ENCODE data around the gene PKD1L1. TPM values are rescaled to one million over a fixed set of nuclear protein-coding genes. Genes with fewer than 3 reads are reported as not detected.

PKD1L1 gene
- total RNA-seq, 4 donors from 2014 or later: 0.07 to 1.7 (median 0.98) TPM

DNA sequence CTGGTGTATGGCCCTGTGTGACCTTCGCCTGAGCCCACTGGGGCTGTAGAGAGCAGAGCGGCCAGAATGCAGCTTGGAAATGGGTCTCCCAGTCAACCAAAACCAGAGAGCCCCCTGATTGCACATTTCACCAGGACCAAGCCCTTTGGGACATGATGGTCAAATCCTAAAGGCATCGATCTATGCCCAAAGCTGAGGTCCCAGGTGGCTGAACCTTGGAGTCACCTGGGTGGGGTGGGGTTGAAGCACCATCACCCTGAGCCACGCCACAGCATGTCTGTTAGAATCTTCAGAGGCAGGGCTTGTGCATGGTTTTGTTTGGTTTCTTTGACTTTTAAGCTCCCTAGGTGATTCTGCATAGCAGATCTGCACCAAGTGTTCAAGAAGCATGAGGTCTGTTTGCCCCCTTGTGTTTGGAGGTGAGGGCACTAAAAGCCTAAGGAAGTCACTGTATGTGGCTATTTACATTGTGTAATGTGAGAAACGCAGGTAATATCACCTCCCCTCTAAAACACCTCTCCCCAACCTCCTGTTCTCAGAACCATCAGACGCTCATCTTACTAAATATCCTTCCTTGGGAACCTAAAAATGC, 9.6 kb downstream of the PKD1L1 start:
- H3K27ac ChIP-seq: no peak overlapping the region
- H3K9me3 ChIP-seq: no peaks in the 10 kb centered on the region
- TF ChIP-seq, protein P1, sequence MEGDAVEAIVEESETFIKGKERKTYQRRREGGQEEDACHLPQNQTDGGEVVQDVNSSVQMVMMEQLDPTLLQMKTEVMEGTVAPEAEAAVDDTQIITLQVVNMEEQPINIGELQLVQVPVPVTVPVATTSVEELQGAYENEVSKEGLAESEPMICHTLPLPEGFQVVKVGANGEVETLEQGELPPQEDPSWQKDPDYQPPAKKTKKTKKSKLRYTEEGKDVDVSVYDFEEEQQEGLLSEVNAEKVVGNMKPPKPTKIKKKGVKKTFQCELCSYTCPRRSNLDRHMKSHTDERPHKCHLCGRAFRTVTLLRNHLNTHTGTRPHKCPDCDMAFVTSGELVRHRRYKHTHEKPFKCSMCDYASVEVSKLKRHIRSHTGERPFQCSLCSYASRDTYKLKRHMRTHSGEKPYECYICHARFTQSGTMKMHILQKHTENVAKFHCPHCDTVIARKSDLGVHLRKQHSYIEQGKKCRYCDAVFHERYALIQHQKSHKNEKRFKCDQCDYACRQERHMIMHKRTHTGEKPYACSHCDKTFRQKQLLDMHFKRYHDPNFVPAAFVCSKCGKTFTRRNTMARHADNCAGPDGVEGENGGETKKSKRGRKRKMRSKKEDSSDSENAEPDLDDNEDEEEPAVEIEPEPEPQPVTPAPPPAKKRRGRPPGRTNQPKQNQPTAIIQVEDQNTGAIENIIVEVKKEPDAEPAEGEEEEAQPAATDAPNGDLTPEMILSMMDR (IDR thresholded peaks at IDR 0.05 in 4 of 5, conservative IDR thresholded peaks at IDR 0.05 in 1 of 5): no peak
- no peak for TF ChIP-seq POLR2A (IDR thresholded peaks at IDR 0.05)
- no peaks in the 10 kb centered on the region for H3K36me3 ChIP-seq
- intact Hi-C loops (cut with DNase I; ENCODE audit: low total_unique reads) (no loop called here), in situ Hi-C loops (cut with MboI; ENCODE audit: low sequenced_read_pairs in 4 of 4) (no loop called here)
- DNase-seq (no peak), ATAC-seq (no peak)
- H3K4me3 ChIP-seq: no peak overlapping the region
- no peaks in the 10 kb centered on the region for H3K4me1 ChIP-seq
- H3K27me3 ChIP-seq: no peaks in the 10 kb centered on the region

DNA sequence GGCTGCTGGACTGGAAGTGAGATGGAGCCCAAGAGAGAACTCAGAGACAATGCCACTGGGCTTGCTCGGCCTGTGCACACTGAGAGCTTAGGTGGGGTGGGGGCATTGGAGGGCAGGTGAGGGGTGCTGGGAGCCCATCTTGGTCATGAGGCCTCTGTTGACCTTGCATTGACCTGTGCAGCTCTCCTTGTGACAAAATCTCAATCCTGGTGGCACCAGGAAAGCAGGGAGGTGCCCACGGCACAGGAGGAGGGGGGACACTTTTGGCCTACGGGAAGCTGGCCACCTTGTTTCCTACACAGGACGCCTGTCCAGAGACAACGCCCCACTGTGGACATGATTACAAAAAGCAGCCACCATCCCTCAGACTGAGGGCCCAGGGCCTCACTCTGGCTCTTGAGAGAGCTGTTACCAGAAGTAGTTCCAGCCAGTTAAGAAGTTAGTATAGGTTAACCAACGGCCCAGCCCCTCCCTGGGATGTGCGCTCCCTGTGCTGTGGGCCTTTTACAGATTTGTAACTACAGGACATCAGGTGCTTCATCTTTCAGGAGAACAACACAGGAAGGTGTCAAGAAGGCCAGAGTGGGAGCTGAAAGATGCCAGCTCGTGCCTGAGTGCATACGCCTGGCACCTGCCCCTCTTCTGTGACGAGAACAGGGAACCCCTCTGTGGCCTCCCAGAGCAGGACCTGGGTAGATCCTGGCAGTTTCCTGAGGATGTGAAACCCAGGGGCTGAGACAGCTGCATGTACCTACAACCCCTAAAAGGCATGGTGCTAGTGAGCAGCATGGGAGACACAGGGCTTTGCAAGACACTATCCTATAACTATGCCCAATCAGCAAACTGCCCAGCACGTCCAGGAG, 10.3 kb downstream of the PKD1L1 start:
- Histone ChIP-seq H3K36me3 (no peaks in the 10 kb centered on the region), H3K4me3 (no peak overlapping the region), H3K9me3 (no peaks in the 10 kb centered on the region), H3K27me3 (no peaks in the 10 kb centered on the region), H3K27ac (no peak overlapping the region), H3K4me1 (no peaks in the 10 kb centered on the region)
- TF ChIP-seq, protein P1 (IDR thresholded peaks at IDR 0.05 in 4 of 5, conservative IDR thresholded peaks at IDR 0.05 in 1 of 5): no peak
- no peak for TF ChIP-seq POLR2A (IDR thresholded peaks at IDR 0.05)
- DNase-seq: no peak
- ATAC-seq: no peak
- intact Hi-C loops (cut with DNase I; ENCODE audit: low total_unique reads): no loop called here
- in situ Hi-C loops (cut with MboI; ENCODE audit: low sequenced_read_pairs in 4 of 4): no loop called here

DNA sequence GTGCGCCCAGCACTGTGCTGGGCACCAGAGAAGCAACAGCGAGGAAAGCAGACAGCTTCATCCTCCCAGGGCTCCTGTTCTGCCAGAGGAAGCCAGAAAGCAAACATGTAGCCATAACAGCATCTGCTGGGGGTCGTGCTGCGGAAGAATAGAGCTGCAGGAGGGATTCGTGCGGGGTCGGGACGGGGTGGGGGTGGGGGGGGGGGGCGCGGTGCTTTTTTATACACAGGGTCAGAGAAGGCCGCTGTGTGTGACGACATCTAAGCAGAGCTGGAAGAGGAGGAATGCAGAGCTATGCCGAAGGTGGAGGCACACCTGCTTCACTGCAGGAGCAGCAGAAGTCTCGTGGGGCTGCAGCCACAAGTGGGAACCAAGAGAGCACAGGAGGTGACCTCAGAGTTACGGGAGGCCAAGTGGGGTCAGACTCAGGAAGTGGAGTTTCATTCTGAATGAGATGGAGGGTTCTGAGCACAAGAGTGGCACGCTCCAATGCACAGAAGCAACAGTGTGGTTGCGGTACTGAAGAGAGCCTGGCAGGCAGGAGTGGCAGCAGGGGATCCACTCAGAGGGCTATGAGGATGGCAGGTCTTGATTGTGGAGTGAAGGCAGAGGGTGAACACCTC, 11.1 kb downstream of the PKD1L1 start:
- DNase-seq: no peak
- H3K4me3 ChIP-seq: no peak overlapping the region
- H3K9me3 ChIP-seq: no peaks in the 10 kb centered on the region
- in situ Hi-C loops (cut with MboI; ENCODE audit: low sequenced_read_pairs in 4 of 4) (no loop called here), intact Hi-C loops (cut with DNase I; ENCODE audit: low total_unique reads) (no loop called here)
- H3K4me1 ChIP-seq: no peaks in the 10 kb centered on the region
- H3K36me3 ChIP-seq: no peaks in the 10 kb centered on the region
- no peak for ATAC-seq
- TF ChIP-seq, protein P1 (IDR thresholded peaks at IDR 0.05 in 4 of 5, conservative IDR thresholded peaks at IDR 0.05 in 1 of 5): no peak
- TF ChIP-seq POLR2A (IDR thresholded peaks at IDR 0.05): no peak
- H3K27me3 ChIP-seq: no peaks in the 10 kb centered on the region
- no peak overlapping the region for H3K27ac ChIP-seq

DNA sequence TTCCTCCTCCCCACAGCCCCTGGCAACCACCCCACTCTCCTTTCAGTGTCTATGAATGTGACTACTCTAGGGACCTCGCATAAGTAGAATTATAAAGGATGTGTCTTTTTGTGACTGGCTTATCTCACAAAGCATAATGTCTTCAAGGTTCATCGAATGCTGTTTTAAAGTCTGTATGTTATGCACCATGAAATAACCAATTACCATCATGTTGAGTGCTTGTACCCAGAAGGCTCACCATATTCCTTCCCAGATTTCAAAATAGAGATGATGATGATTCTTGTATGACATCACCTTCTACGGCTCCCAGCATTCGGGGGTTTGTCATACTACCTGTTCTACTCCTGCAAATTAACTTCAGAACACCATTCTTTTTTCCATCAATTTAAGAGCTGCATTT, 11.9 kb downstream of the PKD1L1 start:
- TF ChIP-seq, protein P1 (IDR thresholded peaks at IDR 0.05 in 4 of 5, conservative IDR thresholded peaks at IDR 0.05 in 1 of 5): no peak
- no peak for TF ChIP-seq POLR2A (IDR thresholded peaks at IDR 0.05)
- no peak overlapping the region for H3K4me3 ChIP-seq
- no peak overlapping the region for H3K27ac ChIP-seq
- H3K36me3 ChIP-seq: no peaks in the 10 kb centered on the region
- ATAC-seq (no peak), DNase-seq (no peak)
- no peaks in the 10 kb centered on the region for H3K9me3 ChIP-seq
- intact Hi-C loops (cut with DNase I; ENCODE audit: low total_unique reads): no loop called here
- H3K27me3 ChIP-seq: no peaks in the 10 kb centered on the region
- H3K4me1 ChIP-seq: no peaks in the 10 kb centered on the region
- in situ Hi-C loops (cut with MboI; ENCODE audit: low sequenced_read_pairs in 4 of 4): no loop called here
